SK-N-SH (cell line): ENCODE measurements around the gene SMIM12.

Experiments used
- CTCF ChIP-seq: fragments of 200-600 bp; sonication (generic); IDR thresholded peaks from 2 replicates; pipeline ENCODE4 v1.6.1; 2017; ENCODE audit warnings: antibody characterized with exemption, mild to moderate bottlenecking, moderate library complexity
- FOXJ3 ChIP-seq: sonication (generic); formaldehyde crosslinking; IDR thresholded peaks from 2 replicates; pipeline ENCODE4 v1.5.1; 2020; ENCODE audit warnings: mild to moderate bottlenecking, missing genetic modification reagents
- GABPA ChIP-seq: IDR thresholded peaks from 2 replicates; pipeline ENCODE4 v1.4.0; 2012; ENCODE audit warnings: low read depth, mild to moderate bottlenecking
- IRF3 ChIP-seq: fragments of 150-350 bp; IDR thresholded peaks from 2 replicates; pipeline ENCODE4 v1.6.1; 2016; ENCODE audit warnings: mild to moderate bottlenecking, low read depth, low read length
- MXI1 ChIP-seq: IDR thresholded peaks from 2 replicates; pipeline ENCODE4 v1.6.1; 2012; ENCODE audit warnings: mild to moderate bottlenecking, low read depth, low read length, improper control_type of control experiment
- NRF1 ChIP-seq: IDR thresholded peaks from 2 replicates; pipeline ENCODE4 v1.6.1; 2012; ENCODE audit warnings: low read depth, mild to moderate bottlenecking, low read length
- POLR2AphosphoS5 ChIP-seq: IDR thresholded peaks from 2 replicates; pipeline ENCODE4 v1.6.1; 2012; ENCODE audit warnings: low read depth, low read length
- RCOR1 ChIP-seq: fragments of 150-350 bp; IDR thresholded peaks from 2 replicates; pipeline ENCODE4 v1.6.1; 2017; ENCODE audit warnings: antibody characterized with exemption, low read length
- SMC3 ChIP-seq: IDR thresholded peaks from 2 replicates; pipeline ENCODE4 v1.6.1; 2012; ENCODE audit warnings: low read depth, low read length, improper control_type of control experiment
- TAF1 ChIP-seq: IDR thresholded peaks from 2 replicates; pipeline ENCODE4 v1.6.1; 2012; ENCODE audit warnings: low read depth, mild to moderate bottlenecking, low read length, moderate library complexity, borderline replicate concordance
- YY1 ChIP-seq: IDR thresholded peaks from 2 replicates; pipeline ENCODE4 v1.4.0; 2012; ENCODE audit warnings: low read depth, mild to moderate bottlenecking
- TF ChIP-seq, protein P1 (sequence below): IDR thresholded peaks from 2 replicates; pipeline ENCODE4 v1.4.0; 2012; ENCODE audit warnings: low read depth

GRCh38 chr1:34808051-34808810, 51.3 kb downstream of the SMIM12 start:
- TF ChIP-seq SMC3, result no peak
- no peak for TF ChIP-seq YY1
- no peak for TF ChIP-seq CTCF
- TF ChIP-seq, protein P1, sequence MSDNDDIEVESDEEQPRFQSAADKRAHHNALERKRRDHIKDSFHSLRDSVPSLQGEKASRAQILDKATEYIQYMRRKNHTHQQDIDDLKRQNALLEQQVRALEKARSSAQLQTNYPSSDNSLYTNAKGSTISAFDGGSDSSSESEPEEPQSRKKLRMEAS, result no peak
- no peak for TF ChIP-seq GABPA
- TF ChIP-seq NRF1, result no peak
- no peak for TF ChIP-seq RCOR1
- no peak for TF ChIP-seq TAF1
- TF ChIP-seq MXI1, result no peak
- TF ChIP-seq FOXJ3 (CRISPR knock-in tag), result no peak
- TF ChIP-seq IRF3, result no peak
- no peak for TF ChIP-seq POLR2AphosphoS5
